ENCODE results near the gene RCAN1.

DNA sequence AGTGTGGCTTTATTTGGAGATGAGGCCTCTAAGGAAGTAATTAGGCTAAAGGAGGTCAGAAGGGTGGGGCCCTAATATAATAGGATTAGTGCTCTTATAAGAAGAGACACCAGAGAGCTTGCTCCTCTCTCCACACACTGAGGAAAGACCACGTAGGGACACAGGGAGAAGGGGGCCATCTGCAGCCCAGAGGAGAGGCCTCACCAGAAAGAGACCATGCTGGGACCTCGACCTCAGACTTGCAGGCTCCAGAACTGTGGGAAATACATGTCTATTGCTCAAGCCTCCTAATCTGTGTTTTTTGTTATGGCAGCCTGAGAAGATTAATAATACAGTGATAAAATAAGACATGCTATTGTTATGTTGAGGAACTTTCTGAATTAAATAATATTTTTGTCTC is 8.3 kb downstream of the RCAN1 start:
- TF ChIP-seq FOXK2 (IDR thresholded peaks at IDR 0.05) (no peak), CEBPB (IDR thresholded peaks at IDR 0.05; ENCODE audit: borderline replicate concordance, low read depth, low read length) (no peak), CHD4 (IDR thresholded peaks at IDR 0.05; ENCODE audit: borderline replicate concordance, low read length) (no peak), ZFP1 (CRISPR knock-in tag; IDR thresholded peaks at IDR 0.05) (no peak), TCF12 (IDR thresholded peaks at IDR 0.05) (no peak), TCF12 (CRISPR knock-in tag; IDR thresholded peaks at IDR 0.05) (no peak)

Data from HepG2 (cell line).